K562 (cell line): ENCODE data around the gene UBAP1L. TPM values are rescaled to one million over a fixed set of nuclear protein-coding genes. Genes with fewer than 3 reads are reported as not detected.

ENCODE experiments used
- EWSR1 ChIP-seq: fragments of 450-650 bp; IDR thresholded peaks from 2 replicates; pipeline ENCODE4 v1.6.1; 2018; ENCODE audit warnings: borderline replicate concordance, mild to moderate bottlenecking, low read depth, moderate library complexity; ENCODE audit not compliant: partially characterized antibody
- GTF3C2 ChIP-seq: IDR thresholded peaks from 3 replicates; pipeline ENCODE4 v1.6.1; 2011; ENCODE audit warnings: borderline replicate concordance, mild to moderate bottlenecking, moderate library complexity; ENCODE audit not compliant: insufficient read length; ENCODE audit errors: extremely low read depth
- HDGF ChIP-seq: fragments of 450-650 bp; IDR thresholded peaks from 2 replicates; pipeline ENCODE4 v1.6.1; 2016
- HIVEP1 ChIP-seq: fragments of 250-450 bp; sonication (Bioruptor Pico); IDR thresholded peaks from 2 replicates; pipeline ENCODE4 v1.4.0; 2020; ENCODE audit warnings: mild to moderate bottlenecking
- KDM4B ChIP-seq, 2 experiments: fragments of 450-650 bp in 1 of 2; sonication (generic) in 1 of 2; IDR thresholded peaks; 2 replicates each; pipeline ENCODE4 v1.6.1; 2016 to 2017; ENCODE audit warnings: borderline replicate concordance in 2 of 2, antibody characterized with exemption in 1 of 2, low read depth in 1 of 2, mild to moderate bottlenecking in 1 of 2
- PATZ1 ChIP-seq: fragments of 250-450 bp; sonication (Bioruptor Pico); IDR thresholded peaks from 2 replicates; pipeline ENCODE4 v1.5.0; 2020; ENCODE audit warnings: mild to moderate bottlenecking, borderline replicate concordance
- PHB ChIP-seq: fragments of 250-450 bp; sonication (Bioruptor Pico); IDR thresholded peaks from 2 replicates; pipeline ENCODE4 v1.5.0; 2021
- SRSF1 ChIP-seq: fragments of 200-400 bp; formaldehyde crosslinking; IDR thresholded peaks from 2 replicates; pipeline ENCODE4 v1.6.1; 2017; ENCODE audit warnings: mild to moderate bottlenecking, low read depth, low read length, moderate library complexity
- polyA plus RNA-seq, 8 experiments: library from polyadenylated mRNA; depleted of rRNA in 4 of 8; stranded (reverse) in 5 of 8; unstranded in 3 of 8; fragments of >200 nt; fragmentation: Nextera tagmentation in 2 of 8; fragmentation: Illumina TruSeq in 1 of 8; extraction: Ambion mirVana in 2 of 8; extraction: Trizol in 1 of 8; gene quantifications; 2 replicates each; pipeline versions ENCODE4 v1.2.1 to v1.2.3, GENCODE V29; 2011 to 2014; ENCODE audit warnings: inconsistent platforms in 1 of 8, missing spikeins in 1 of 8
- total RNA-seq, 7 experiments: library from RNA; depleted of rRNA in 6 of 7; stranded (reverse); fragments of >200 nt in 6 of 7; fragmentation: Illumina TruSeq in 2 of 7; extraction: Trizol in 2 of 7; gene quantifications; 2 replicates each; pipeline versions ENCODE4 v1.2.1 to v1.2.3, GENCODE V29; 2011 to 2021; ENCODE audit warnings: low replicate concordance in 1 of 7

The UBAP1L gene
- total and polyA plus RNA-seq, 9 of the 15 experiments (the other 6 are each of a cell fraction or from before 2014, with no cell fraction given), result 0.16 to 0.71 (median 0.41) TPM; not detected in 2

- no peak for TF ChIP-seq PATZ1 (CRISPR knock-in tag)
- TF ChIP-seq PHB, result no peak
- TF ChIP-seq HIVEP1 (CRISPR knock-in tag), result no peak
- no peak for TF ChIP-seq GTF3C2
- no peak for TF ChIP-seq EWSR1
- TF ChIP-seq KDM4B (IDR thresholded peaks at IDR 0.05; ENCODE audit: borderline replicate concordance in 2 of 2, low read depth in 1 of 2), result no peak
- no peak for TF ChIP-seq HDGF
- no peak for TF ChIP-seq SRSF1
Observed at GRCh38 chr15:65130941-65131340, 15.9 kb upstream of the UBAP1L start (continued).
